NCI-H146 treated with DMSO at 0.1 percent for 48 hours (cell line): ENCODE results near the gene TESK2.
A peak's percentile ranks its signal among the peaks of the same experiment; 100 is the strongest.

Source experiments
- DNase-seq: peaks from one replicate; lab custom pipeline; 2025; ENCODE audit not compliant: unreplicated experiment; lab: John Stamatoyannopoulos, UW

TESK2 gene

DNA sequence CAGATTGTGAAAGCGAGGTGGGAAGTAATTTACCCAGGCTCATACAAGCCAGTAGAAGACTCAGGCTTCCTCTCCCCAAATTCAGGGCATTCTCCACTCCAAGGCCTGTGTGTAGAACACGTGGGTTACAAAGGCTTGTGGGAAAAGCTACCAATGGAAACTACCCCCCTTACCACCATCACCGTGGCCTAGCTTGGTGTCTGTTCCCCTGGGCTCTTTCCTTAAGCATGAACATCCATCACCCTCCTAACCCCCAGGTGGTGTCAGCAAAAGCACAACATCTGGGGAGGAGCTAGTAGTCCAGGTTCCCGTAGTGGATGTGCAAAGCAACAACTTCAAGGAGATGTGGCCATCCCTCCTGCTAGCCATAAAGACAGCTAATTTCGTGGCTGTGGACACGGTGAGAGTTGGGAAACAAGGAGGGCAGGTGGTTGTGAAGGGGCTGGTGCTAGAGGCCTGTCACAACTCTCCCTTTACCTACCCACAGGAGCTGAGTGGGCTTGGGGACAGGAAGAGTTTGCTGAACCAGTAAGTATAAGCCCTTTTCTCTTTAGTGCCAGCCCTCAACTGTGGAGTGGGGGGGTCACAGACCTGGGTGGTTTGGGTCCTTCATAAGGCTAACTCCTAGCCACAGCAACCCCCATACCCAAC, 150.0 kb downstream of the TESK2 start:
- DNase-seq, result no peak

DNA sequence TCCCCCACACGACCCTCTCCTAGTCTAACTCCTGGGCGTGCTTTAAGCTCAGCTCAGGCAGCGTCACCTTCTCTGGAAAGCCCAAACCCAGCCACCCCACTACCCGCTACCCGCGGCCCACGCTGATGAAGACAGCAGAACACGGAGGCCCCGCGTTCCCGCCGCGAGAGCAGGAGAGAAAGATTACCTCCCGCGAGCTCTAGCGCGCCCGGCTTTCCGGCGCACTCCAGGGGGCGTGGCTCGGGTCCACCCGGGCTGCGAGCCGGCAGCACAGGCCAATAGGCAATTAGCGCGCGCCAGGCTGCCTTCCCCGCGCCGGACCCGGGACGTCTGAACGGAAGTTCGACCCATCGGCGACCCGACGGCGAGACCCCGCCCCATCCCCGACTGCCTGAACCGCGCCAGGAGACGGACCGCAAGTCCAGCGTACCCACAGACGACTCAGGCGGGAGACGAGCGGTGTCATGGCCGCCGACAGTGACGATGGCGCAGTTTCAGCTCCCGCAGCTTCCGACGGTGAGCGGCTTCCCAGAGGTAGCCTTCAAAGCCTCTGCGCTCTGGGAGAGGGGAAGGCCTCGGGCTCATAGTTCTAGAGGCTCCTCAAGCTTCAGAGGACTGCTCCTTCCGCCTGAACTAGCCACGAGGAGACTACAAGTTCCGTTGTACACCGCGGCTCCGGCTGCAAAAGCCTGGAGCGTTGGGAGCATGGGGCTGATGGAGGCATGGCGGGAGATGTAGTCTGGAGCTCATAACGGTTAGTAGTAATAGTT, 151.0 kb downstream of the TESK2 start, which contains the start of the genes MUTYH and TOE1:
Gene MUTYH, minus strand, starts transcription at position 652 of the 770 bp plus-strand sequence. CDS start 5,935 bp downstream, outside the sequence.
Gene TOE1, plus strand, starts transcription at position 382 of the 770 bp plus-strand sequence. Its CDS starts 83 bp downstream, at position 465.
- peak; percentile 71 for DNase-seq

DNA sequence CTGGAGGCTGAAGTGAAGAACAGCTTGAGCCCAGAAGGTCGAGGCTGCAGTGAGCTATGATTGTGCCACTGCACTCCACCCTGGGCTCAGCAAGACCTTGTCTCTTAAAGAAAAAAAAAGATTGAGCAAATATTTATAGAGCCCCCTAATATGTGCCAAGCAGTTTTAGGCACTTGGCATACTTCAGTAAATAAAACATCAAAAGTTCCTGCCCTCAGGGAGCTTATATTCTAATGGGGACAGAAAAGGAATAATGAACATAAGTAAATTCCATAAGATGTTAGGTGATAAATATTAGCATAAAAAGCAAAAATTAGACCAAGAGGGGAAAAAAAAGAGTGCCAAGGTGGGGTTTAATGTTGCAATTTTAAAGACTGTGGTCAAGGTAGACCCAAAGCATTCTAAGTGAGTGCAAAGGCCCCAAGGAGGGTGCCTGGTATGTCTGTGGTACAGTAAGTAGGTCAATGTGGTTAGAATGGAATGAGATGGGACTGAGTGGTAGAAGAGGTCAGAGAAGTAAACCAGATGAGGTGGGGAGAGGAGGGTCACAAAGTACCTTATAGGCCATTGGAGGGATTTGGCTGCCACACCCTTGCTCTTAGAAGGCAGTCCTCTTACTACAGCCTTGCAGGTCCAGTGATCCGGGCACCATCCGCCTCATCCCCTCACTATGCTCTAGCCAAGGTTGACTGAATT, 153.2 kb downstream of the TESK2 start:
- DNase-seq, result no peak

DNA sequence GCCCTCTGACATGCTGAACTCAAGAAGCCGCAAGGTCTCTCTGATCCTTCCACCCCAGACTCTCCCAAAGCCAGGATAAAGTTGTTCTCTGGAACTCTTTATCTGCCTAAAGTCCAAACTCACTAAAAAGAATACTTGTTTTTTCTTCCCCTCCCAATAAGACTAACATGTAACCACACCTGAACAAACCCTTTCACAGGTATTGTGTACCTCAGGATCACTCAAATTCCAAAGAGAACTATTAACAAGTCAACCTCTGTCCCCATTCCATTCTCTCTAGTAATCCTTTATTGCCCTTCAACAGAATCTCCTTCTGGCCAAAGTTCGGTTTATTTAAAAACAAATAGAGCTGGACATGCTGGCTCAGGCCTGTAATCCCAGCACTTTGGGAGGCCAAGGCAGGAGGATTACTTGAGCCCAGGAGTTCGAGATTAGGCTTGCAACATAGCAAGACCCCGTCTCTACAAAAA, 155.1 kb downstream of the TESK2 start:
- DNase-seq, result no peak

DNA sequence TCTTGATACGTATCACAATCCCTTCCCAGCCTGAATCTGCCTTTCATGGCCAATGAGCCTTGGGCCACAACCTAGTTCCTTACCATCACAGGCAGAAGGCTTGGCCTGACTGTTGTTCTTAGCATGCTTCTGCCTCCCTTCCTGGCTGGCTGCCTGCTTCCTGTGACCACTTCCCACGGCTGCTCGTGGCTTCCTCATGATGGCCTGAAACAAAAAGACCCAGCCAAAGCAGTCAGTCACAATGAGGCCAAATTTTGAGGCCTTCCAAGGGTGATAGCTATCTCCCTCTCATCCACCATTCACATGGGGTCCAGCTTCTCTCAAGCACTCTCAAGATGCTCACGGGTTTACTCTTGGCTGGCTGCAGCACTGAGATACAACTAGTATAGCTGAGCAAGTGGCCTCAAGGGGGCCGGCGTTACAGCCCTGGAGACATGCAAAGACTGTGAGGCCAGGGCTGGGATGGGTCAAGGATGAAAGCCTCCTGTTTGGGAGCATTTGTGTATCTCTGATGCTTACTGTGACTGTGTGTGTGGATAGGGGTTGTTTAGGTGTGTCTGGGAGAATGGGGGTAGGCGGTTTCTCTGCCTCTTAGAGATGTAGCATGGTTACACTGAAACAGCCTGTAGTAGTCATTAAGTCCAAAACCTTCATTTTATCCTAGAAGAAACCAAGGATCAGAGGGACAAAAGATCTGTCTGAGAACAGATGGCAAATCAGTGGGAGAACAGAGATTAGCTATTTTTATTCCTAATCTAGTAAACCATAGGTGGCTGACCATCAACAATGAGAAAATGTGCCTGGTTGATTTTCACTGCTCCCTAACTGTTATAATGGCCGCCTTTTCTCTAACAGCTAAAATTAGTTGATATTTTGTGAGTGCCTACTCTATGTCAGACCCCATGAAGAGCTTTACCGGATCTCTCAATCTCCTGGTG, 156.4 kb downstream of the TESK2 start:
- DNase-seq, result no peak

DNA sequence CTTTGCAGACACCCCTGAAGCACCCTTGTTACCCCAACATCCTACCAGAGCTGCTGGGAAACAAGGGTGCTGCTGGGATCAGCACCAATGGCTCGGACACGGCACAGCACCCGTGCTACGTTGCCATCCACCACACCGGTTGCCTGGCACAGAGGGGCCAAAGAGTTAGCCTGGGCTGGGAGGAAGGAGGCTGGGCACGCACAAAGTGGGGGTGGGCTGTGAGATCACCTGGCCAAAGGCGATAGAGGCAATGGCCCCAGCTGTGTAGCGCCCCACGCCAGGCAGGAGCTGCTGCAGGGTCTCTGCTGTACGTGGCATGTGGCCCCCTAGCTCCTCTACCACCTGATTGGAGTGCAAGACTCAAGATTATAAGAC, 158.6 kb downstream of the TESK2 start:
- DNase-seq, result no peak

DNA sequence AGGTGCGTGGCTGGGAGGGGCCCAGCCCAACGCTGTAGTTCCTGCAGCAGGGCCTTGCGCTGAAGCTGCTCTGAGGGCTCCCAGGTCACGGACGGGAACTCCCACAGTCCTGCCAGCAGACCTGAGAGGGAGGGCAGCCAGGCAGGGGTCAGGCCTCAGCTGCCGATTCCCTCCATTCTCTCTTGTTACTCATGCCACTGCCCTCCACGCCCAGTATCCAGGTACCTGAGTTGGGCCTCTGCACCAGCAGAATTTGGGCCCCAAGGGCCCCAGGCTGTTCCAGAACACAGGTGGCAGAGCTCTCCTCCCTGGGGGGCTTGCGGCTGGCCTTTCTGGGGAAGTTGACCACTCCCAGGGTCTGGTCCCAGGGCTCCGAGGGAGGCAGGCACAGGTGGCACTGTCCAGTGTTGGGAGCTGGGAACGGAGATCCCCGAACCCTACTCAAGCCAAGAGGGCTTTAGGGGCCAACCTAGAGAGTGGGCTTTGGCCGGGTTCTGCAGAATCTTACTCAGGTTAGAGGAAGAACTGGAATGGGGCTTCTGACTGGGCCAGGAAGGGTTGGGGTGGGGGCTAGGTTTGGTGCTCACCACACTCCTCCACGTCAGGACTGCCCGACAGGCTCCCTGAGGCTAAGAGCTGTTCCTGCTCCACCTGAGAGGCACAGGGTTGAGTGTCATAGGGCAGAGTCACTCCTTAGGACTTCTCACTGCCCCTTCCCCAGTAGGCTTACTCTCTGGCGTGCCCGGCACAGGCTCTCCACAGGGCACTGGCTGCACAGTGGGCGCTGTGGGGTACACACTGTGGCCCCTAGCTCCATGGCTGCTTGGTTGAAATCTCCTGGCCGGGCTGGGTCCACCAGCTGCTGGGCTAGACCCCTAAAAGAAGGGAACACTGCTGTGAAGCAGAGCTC, 159.3 kb downstream of the TESK2 start:
- DNase-seq, result no peak

DNA sequence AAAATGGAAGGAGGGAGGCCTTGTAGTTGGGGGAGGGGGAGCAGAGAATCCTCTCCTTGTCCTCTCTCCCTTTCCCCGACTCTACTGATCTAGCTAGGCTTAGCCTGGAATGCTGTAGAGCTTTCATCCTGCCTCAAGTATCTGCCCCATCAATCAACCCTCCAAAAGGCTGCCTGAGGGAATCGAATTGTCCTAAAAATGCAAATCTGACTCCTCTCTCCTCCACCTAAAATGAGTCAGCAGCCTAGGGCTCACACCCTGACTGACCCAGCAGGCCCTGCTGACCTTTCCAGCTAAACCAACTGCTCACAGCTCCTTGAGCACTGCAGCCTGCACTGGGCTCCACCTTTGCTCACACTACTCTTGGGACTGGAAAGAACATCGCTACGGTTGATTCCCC, 161.5 kb downstream of the TESK2 start:
- DNase-seq, result no peak

DNA sequence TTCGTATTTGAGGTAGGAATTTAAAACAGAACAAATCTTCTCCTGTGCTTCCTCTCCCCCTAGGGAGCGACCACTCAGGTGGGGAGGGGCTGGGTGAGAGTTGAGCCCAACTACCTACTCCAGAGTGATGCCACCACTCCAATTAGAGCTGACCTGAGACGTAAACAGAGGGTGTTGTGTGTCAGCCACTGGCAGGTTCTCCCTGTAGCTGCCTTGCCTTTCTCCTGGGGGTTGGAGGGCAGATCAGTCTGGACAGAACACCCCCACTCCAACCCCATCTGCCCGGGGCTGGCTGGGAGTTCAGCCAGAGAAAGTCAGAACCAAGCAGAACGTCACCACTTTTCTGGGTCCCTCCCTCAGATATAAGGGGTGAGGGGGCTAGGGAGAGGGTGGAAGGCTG, 162.3 kb downstream of the TESK2 start:
- DNase-seq, result no peak

DNA sequence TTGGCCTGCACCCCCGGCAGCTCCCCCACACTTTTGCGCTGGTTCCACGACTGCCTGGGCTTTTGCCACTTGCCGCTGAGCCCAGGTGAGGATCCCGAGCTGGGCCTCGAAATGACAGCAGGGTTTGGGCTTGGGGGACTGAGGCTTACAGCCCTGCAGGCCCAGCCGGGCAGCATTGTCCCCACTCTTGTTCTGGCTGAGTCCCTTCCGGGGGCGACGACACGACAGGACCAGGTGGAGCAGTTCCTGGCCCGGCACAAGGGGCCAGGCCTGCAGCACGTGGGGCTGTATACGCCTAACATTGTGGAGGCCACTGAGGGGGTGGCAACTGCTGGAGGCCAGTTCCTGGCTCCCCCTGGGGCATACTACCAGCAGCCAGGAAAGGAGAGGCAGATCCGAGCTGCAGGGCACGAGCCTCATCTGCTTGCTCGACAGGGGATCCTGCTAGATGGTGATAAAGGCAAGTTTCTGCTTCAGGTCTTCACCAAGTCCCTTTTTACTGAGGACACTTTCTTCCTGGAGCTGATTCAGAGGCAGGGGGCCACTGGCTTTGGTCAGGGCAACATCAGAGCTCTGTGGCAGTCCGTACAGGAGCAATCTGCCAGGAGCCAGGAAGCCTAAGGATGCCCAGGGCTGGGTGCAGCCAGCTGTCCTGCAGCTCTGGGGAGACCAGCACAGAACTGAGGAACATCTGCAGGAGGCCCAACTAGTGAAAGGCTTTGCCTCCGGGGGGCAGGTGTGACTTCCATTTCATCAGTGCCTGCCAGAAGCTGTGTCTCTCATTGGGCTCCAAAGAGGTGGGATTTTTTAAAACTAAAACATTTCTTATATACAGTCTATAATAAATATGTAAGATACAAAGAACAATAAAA, 163.1 kb downstream of the TESK2 start:
- no peak for DNase-seq

DNA sequence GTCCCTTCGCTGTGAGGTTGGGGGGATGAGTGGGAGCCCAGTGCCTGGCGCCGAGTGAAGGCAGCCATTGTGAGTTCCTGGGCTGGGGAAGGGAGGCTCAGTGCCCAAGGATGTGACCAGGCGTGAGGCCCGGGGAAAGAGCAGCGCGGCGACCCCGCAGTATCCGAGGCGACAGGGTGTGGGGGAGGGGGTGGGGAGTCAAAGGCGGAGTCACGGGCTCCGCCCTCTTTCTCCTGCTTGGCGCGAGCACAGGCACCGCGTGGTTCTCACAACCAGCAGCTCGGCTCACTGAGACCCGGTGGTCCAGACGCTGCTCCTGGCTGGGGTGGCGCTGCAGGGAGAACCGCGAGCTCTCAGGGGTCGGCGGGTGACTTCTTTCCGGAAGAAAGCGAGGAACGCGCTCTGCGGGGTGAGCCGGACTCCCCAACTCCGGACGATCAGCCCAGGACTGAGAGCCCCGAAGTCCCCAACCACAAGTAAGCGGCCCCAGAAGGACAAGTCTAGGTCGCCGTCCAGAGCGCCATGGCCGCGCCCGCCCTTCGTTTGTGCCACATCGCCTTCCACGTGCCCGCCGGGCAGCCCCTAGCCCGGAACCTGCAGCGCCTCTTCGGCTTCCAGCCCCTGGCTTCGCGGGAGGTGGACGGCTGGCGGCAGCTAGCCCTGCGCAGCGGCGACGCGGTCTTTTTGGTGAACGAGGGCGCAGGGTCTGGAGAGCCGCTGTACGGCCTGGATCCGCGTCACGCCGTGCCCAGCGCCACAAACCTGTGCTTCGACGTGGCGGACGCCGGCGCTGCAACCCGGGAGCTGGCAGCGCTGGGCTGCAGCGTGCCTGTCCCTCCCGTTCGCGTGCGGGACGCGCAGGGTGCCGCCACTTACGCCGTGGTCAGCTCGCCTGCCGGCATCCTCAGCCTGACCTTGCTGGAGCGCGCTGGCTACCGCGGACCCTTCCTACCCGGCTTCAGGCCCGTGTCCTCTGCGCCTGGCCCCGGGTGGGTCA, 164.0 kb downstream of the TESK2 start, which contains the start of gene HPDL:
Gene HPDL, plus strand, starts transcription at position 269 of the 997 bp plus-strand sequence. Its CDS starts 254 bp downstream, at position 523.
- DNase-seq, result peak; percentile 8

DNA sequence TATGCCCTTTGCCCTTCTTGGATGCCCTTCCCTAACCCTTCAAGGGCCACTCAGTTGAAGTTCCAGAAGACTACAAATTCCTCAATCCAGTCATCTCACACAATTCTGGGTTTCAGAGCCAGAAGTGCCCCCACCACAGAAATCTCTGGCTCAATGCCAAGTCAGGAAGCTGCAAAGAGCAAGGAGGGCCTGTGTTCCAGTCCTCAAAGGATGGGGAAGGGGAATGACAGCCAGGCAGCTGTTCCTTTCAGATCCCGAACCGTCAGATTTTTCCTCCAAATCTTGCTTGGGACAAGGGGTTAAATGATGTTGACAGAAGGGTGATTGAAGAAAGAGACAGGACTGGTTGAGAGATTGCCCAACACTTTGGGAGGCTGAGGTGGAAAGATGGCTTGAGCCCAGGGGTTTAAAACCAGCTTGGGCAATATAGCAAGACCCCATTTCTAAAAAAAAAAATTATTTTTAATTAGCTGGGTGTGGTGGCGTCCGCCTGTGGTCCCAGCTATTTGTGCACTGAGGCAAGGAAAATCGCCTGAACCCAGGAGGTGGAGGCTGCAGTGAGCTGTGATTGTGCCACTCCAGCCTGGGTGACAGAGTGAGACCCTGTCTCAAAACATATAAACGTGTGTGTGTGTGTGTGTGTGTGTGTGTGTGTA, 165.0 kb downstream of the TESK2 start:
- DNase-seq, result no peak

DNA sequence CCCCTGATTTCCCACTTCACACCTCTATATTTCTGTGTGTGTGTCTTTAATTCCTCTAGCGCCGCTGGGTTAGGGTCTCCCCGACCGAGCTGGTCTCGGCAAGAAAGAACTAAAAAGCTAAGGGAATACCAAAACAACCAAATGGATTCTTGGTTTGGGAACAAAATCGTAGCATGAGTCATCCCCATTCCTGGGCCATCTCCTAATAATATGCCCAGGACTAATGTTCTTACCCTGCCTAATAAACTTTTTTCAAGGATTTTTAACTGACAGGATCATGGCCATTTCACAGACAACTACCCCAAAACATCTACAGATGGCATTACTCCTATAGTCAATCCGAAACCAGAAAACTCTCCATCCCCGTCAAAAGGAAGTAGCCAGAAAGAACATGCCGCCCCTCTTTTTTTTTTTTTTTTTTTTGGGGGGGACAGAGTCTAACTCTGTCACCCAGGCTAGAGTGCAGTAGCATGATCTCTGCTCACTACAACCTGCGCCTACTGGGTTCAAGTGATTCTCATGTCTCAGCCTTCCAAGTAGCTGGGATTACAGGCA, 168.4 kb downstream of the TESK2 start:
- no peak for DNase-seq

DNA sequence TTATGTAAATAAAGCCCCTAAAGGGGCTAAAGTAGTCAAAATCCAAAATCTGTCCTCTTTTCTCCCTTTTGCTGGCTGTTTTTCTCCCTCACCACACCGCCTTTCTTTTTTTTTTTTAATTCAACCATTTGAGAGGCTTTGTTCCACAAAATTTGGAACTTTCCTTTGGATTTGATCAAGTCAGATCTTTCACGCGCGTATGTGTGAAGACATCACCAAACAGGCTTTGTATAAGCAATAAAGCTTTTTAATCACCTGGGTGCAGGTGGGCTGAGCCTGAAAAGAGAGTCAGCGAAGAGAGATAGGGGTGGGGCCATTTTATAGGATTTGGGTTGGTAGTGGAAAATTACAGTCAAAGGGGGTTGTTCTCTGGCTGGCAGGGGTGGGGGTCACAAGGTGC, 169.5 kb downstream of the TESK2 start:
- no peak for DNase-seq

DNA sequence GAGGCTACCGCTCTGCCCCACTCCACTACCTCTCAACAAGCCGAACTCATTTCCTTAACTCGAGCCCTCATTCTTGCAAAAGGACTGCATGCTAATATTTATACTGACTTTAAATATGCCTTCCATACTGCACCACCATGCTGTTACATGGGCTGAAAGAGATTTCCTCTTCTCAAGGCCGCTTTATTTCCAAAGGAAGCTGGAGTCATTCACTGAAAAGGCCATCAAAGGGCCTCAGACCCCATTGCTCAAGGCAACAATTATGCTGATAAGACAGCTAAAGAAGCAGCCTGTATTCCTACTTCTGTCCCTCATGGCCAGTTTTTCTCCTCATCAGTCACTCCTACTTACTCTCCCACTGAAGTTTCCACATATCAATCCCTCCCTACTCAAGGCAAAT, 171.2 kb downstream of the TESK2 start:
- DNase-seq, result no peak

DNA sequence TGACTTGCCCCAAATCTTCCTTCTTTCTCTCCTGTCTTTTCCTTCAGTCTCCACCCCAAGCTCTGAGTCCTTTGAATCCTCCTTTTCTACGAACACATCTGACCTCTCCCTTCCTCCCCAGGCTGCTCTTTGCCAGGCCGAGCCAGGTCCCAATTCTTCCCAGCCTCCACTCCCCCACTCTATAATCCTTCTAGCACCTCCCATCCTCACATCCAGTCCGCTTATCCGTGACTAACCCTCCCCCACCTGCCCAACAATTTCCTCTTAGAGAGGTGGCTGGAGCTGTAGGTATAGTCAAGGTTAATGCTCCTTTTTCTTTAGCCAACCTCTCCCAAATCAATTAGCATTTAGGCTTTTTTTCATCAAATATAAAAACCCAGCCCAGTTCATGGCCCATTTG, 173.8 kb downstream of the TESK2 start:
- DNase-seq, result no peak

DNA sequence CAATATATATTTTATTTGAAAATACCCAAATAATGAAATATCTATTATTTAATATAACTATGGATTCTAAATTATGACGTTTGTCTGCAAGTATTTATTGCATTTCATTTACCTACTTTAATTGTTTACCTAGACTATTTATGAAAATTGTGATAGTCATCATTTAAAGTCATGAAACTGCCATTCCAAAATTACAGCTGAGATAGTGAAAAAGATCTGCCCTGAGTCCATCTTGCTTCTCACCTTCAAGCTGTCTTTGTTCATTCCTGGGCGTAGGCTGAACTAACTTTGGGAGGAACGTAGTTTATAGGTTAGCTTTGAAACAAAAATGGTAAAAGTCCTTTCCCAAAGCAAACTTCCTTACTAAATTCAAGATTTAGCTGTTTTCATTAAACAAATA, 176.7 kb downstream of the TESK2 start:
- DNase-seq, result no peak
